Midbrain (tissue), 1 donor: ENCODE results near the gene SHOC1.
"Not testable (repeated sequence)": the region's sequence is repeated elsewhere in the genome, so short reads cannot be mapped to it uniquely, and the experiment has no call there.

Experiments
- DNase-seq: peaks from one replicate; lab custom pipeline; 2025; lab: John Stamatoyannopoulos, UW

The SHOC1 gene

DNA sequence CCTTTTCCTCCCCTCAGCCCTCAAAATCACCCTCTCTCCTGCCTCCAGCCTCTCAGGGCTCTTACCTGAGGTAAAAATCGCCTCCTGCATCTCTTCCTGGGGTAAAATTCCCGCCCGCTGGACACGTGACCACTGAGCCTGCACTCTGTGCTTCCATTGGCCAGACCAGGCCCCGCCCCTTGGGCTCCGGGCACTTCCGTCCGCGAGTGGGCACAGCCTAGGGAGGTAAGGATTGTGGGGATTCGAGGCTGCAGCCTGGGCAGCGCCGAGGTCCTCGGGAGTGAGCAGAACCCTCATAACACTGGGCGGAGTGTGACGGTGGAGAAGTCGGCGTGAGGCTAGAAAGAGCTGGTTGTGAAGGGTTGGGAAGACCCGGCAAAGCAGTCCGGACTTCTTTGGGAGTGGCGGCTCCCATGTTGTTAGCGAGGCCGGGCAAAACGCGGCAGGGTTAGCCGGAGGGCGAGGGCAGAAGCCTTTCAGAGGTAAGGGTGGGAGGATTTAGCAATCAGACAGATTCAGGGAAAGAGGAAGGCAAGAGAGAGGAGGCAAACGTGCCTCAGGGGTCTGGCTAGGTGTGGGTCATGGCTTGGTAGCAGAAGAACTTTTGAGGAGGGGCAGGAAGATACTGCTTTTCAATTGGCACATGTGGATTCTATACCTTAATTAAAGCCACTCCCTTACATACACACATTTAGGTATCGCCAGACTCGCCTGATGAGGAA, at the start of gene SHOC1:
SHOC1 (minus strand) TSS at position 103 of the 722 bp plus-strand sequence. CDS start 3,519 bp downstream, outside the sequence.
- no peak for DNase-seq

DNA sequence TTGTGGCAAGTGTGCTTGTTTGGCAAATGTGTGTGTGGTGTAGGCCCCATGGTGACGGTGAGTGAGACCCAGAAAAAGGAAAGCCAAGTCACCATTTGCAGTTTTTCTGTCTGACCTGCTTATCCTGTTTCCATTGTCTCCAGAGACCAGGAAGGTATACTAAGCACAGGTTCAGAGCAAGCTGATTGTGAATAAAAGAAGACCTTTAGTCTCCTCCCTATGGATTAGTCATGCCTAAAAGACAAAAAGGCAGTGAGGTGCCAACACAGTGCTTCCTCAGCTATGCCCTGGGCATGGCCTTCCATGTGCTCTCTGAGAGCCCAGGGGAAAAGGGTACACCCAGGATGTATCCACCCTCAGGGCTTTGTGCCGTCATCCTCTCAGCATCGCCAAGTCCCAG, 49.2 kb upstream of the SHOC1 start:
- DNase-seq = no peak

DNA sequence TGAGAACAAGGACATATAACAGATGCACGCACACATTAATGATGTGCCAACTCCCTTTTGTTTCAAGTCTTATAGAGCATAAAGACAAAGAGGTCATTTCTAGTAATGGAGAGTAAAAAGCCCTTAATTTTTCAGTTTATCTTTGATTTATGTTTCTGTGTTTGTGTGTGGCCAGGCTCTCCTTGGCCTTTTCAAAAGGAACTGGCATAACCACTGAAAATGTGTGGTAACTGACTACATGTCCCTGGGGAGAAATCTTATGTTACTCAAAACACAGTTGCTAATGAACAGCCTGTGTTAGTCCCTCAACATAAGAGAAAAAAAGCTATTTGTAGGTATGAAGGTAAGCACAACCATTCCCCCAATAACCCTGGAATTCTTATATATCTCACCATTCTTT, 47.6 kb upstream of the SHOC1 start:
- no peak for DNase-seq

DNA sequence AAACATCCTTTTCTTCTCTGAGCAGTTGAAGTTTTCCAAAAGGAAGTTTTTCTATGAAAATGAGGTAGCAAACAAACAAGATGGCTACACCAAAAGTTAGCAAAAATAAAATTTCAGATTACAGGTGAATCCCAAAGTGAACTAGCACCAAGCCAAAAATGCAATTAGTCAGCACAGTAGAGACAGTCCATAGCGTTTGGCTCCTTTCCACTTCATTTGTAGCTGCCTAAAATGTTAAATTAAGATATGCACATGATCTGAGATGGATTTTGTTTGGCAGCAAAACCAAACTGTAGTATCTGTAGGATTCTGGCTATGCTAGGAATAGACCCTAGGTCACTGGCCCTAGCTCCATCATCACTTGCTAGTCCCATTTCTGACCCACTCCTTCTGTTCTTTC, 45.7 kb upstream of the SHOC1 start:
- no peak for DNase-seq

DNA sequence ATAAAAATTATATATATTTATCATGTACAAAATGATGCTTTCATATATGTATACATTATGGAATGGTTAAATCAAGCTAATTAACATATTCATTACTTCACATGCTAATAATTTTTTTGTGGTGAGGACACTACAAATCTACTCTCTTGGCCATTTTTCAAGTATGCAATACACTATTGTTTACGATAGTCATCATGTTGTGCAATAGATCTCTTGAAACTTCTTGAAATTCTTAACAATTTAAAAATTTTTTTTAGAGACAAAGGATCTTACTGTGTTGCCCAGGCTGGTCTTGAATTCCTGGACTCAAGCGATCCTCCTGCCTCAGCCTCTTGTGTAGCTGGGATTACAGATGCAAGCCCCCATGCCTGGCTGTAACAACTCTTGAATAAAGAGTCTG, 45.2 kb upstream of the SHOC1 start:
- DNase-seq = no peak

DNA sequence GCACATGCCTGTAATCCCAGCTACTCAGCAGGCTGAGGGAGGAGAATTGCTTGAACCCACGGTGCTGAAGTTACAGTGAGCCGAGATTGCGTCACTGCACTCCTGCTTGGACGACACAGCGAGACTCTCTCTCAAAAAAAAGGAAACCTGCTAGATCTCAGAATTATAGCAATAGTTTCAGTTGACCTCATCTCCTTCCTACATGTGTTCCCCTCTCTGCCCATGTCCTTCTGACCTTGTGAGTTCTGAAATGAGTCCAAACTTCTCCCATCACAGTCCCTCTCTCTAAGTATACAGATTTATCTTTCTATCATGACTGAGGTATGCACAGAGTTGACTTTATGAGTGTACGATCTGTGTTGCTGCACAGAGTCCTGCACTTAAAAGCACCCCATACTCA, 44.6 kb upstream of the SHOC1 start:
- DNase-seq = no peak

DNA sequence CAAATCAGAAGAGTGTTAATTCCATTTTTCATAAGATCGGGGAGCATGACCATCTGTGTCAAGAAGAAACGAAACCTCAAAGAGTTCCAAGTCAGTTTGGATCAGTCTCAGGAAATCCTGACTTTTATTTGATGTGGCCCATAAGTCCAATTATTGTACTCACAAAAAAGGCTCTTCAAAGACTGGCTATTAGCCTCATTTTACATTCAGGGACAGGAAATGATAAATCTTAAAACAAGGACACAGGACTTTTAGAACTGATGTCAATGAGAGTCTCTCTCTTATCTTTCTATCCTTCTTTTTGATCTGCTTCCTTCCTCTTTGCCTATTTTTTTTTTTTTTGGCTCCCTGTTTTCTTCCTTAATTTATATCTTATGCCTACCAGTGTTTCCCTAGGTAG, 43.7 kb upstream of the SHOC1 start:
- no peak for DNase-seq

DNA sequence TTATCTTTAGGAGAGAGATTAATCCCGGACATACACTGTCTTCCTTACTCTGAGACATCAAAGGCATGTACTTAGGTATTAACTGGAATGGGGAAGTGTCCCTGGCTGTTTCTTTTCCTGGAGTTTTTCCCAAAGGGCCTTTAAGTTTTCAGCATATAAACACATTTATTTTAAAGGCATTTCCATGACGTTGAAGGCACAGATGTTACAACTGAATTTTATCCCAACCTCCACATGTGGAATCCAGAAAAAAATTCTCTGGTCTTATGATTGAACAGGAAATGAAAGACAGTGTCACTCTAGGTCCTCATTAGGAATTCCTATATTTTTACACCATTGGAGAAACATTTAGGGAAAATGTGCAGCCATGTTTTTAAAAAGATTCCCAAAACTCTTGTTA, 41.6 kb upstream of the SHOC1 start:
- no peak for DNase-seq

DNA sequence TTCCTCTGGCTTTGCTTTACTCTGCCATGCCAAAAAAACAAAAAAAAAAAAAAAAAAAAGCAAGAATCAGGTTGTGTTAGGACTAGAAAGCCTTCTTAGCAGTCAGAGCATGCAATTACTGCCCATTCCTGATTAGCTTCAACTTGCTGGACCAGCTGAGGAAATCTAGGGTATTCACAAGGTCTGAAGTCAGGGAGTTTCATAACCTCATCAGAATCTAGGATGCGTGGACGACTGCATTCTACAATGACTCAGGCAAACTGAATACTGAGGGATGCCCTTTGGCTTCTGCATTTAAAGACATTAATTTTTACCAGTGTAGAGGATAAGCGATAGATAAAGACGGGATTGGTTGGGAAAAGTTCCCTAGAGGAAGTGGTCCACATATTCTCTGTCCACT, 39.2 kb upstream of the SHOC1 start:
- DNase-seq = no peak

DNA sequence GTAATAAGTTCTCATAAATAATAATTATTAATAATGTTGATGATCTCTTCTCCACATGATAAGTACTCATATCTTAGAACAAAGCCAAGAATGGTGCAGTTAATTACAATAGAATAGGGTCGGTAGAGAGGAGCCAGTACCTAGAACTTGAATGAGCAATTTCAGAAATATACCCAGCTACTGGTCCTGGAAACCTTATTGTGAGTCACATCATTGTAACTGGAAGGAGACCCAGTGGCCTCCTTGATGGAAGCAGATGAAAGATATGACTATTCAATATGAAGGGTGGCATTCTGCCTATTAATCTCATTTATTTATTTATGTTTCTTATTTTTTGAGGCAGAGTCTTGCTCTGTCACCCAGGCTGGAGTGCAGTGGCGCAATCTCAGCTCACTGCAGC, 37.7 kb upstream of the SHOC1 start:
- DNase-seq = no peak

DNA sequence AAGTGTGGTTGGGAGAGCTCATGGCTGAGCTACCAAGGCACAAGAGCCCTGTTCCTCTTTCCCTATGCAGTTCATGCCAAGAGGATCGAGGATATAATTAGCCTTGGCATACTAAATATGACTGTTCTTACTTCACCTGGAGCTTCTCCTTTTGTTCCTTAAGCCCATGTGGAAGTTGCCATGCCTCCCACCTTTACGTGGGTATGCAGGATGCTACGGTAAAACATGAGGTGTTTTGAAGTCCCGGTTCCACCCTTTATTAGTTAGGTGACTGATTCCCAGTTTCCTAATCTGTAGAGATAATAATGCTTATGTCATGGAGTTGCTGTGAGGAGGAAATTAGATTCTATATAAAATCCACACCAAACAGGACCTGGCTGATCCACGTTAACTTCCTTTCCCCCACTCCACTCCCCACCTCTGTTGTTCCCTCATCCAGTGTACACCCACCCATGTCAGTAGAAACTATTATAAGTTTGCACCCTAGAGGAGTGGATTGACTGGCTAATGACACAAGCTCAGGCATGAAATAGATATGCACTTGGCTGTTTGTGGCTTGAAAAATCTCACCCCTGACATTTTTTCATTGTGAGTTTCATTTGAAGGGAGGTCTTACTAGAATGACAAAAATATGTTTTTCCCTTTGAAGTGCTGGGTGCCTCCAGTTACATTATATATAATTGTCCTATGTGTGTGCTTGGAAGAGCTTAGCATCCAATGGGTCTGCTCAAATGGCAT, 36.8 kb upstream of the SHOC1 start:
- DNase-seq = no peak

DNA sequence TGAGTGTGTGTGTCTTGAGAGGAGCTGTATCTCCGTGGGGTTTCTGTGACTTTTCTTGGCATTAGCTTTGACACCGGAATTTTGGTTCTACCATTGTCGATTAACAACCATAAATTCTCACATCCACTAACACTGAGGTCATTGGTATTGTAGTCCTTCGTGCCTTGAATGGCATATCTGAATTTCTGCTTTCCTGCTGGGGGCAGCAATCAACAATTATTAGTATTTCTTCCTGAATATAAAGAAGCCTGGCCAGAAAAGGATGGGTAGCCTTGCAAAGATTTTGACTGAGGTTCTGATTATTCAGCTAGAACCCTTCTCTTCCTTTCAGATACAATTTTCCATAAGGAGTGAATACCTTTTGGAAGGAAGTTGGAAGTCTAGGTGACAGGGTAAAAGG, 33.5 kb upstream of the SHOC1 start:
- no peak for DNase-seq

DNA sequence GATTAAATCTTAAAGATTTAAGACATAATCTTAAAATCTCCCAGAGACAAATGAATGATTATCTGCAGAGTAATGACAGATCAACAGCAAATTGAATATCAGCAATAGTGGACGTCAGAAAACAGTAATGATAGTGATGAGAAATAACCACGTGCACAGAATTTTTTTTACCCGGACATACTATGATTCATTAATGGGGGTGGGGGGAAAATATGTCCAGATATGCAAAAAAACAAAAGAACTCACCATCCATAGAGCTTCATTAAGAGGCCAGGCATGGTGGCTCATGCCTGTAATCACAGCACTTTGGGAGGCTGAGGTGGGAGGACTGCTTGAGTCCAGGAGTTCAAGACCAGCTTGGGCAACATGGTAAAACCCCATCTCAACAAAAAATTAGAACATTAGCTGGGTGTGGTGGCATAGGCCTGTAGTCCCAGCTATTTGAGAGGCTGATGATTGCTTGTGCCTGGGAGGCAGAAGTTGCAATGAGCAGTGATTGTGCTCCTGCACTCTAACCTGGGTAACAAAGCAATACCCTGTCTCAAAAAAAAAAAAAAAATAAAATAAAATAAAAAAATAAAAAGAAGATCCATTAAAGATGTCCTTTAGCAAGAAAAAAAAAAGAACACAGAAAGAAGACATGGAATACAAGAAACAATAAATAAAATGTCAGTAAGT, 30.9 kb upstream of the SHOC1 start:
- no peak for DNase-seq

DNA sequence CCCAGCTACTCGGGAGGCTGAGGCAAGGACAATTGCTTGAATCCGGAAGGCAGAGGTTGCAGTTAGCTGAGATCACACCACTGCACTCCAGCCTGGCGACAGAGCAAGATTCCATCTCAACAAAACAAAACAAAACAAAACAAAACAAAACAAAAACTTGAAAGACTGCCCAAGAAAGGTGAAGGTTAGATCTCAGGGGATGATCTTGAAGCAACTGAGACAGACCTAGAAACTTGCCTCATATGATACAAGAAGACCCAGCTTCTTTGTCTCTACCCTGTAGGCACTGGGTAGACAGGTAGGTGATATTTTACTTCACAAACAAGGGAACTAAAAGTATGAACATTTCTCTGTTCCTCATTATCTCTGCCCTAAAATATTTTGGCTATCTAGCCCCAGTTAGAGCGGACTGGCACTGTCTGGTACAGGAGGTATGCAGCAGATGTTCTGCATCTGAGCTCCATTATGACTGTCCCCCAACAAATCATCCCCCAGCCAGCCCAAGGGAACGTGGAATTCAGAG, 26.3 kb upstream of the SHOC1 start:
- no peak for DNase-seq

DNA sequence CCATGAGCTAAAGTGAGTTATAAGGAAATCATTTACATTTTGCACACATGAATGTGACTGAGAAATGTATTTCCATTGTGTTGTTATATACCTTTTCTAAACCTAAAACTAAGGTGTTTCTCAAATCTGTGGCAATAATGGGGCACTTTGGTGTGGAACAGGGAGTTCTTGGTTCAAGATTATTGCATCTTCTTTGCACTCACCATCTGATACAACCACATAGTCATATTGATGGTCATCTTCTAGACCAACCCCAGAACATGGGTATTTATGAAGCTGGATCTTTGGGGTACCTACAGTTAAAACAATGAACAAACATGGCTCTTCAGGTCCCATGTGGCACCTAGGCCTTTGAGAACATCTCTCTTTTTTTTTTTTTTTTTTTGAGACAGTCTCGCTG, 24.6 kb upstream of the SHOC1 start:
- no peak for DNase-seq

DNA sequence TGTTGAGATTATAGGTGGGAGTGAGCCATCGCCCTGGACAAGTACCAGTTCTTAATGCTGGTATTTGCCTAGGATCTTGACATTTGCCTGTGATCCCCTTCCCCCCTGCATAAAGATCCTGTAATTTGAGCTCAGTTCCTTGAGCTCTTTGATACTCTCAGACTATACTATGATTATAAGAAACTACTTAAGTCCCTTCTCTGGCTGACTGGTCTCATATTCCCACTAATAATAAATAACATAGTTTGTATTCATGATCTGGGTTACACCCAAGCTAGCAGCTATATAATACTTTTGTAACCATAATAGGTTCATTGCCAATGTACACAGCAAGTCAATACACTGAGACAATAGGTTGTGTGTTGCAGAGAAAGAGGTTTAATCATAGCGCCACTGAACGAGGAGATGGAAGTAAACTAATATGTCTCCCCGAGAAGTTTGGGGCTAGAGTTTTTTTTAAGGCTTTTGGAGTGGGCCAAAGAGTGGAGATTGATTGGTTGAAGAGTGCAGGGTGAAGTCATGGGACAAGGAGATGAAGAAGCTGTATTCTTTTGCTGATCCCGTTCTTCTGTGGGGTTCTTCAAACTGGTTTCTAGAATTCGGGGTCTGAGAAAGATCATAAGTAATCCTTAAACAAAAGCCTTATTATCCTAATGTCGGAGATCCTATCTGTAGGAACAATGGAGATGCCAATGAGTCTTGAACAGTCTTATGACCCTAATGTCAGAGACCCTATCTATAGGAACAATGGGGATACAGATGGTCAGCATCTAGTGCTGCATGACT, 20.7 kb upstream of the SHOC1 start:
- no peak for DNase-seq

DNA sequence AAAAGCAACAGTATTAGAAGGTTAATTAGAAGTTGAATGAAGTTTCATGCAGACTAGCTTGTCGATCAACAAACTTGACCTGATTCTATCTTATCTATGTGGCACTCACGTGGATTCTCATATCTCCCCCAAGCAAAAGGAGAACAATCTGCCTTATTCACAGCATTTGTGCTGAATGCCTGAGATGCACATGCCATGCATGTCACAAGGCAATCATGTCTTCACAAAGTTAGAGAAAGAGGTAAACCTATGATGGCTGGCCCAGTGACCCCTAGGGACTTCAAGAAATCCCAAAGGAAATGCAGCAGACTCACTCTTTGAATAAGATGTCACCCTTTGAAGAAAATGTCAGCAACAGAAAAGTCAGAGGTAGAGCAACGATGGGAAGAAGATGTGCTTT, 17.6 kb upstream of the SHOC1 start:
- no peak for DNase-seq

DNA sequence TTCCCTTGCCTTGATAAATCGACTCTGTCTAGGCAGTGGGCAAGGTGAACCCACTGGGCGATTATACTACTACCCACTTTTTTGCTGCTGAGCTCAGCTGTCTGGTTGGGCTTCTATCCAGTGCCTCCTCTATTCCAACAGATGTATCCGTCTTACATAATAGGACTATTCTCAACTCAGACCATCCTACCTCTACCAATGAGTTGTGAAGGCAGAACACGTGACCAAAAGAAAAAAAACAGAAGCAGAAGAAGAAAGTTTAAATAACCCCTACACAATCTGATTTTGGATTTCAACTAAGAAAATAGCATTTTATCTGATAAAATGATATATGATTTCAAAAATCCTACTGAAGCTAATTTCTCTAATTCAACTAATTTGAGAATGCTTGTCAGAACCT, 16.2 kb upstream of the SHOC1 start:
- no peak for DNase-seq

DNA sequence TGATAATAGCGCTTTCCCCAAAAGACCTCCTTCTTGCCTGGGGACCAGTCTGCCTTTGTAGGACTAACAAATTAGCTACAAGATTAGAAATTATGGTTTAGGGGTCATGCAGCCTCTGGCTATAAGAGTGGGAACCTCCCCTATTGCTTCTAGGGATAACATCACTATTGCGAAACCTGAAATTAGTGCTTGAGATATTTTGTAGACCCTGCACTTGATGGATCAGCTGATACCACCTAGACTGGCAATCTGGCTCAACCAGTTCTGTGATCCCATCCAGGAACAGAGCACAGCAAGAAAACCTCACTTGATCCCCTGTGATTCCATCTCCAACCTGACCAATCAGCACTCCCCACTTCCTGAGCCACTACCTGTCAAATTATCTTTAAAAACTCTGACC, 15.7 kb upstream of the SHOC1 start:
- not testable (repeated sequence) for DNase-seq

DNA sequence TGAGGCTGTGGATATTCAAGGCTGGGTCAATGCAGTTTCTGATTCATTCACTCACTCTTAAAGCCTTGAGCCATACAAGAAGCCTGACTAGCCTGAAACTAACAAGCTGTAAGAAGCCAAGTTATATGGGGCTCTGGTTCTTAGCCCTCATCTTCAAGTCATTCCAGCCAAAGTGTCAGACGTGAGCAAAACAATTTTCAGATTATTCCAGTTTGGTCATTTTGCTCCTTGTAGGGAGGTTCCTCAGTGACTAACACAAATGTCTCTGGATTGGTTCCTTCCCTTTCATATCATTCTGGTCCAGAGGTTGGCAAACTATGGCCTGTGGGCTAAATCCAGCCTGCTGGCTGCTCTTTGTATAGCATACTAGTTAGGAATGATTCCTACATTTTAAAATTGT, 12.5 kb upstream of the SHOC1 start:
- DNase-seq = no peak

DNA sequence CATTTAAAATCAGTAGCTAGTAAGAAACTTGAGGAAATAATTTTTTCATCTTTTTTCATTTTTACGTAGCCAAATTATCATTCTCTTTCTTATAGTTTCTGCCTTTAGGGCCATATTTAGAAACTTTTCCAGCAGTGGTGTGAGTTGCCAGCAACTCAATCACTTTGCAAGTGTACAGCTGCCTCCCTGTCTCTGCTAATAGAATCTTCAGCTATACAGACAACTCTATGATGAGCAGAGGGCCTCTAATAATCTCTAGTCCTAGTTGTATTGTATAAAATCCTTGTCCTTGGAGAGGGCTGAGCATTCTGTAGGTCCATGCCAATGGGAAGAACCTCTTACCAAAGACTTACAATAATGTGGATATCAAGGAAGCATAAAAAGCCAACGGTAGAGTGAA, 11.5 kb upstream of the SHOC1 start:
- no peak for DNase-seq

DNA sequence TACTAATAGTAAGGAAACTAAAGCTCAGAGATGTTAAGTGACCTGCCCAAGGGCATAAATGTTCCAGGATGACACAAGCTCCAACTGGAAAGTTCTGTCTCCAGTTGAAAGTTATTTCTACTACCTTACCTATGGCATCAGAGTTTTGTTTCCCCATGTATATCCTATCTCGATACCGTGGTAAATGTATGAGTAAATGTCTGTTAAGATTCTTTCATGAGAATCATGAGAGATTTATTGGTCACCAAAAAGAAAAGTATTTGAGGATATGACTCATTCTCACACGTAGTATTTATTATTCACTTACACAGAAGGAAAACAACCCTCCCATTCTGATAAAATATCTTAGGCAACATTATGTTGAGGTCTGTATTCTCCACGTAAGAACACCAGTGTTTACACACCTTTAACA, 11.1 kb upstream of the SHOC1 start:
- no peak for DNase-seq
